ENCODE measurements around the gene MYO1B.
"Not testable (repeated sequence)": the region's sequence is repeated elsewhere in the genome, so short reads cannot be mapped to it uniquely, and the experiment has no call there.

The MYO1B gene

DNA sequence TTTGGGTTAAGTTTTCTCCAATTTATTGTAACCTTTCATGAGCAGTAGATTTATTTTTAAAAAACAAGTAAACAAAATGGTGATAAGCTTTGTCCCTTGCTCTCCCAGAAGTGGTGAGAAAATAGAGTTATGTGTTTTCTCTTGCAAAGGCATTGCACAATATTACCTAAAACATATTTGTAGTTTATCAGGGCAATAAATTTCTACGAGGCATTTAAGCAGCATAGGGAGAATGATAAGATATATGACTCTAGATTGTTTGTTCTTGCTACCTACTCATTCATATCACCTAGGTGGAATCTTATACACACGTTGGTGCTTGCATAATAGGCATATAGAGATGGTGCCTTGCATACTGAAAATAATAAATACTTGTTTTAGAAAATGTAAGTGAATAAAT is 201.7 kb downstream of the MYO1B start:
- no peak for DNase-seq (ENCODE audit: low read depth in 1 of 2, low spot score in 1 of 2)

DNA sequence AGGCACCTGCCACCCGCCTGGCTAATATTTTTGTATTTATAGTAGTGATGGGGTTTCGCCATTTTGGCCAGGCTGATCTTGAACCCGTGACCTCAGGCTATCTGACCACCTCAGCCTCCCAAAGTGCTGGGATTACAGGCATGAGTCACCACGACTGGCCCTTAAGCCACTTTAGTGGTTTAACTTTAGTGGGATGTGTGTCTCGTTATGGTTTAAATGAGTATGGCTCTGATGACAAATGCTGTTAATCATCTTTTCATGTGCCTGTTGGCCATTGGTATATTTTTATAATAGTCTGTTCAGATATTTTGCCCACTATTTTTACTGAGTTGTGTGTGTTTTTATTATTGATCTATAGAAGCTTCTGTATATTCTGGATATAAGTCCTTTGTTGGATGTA is 205.9 kb downstream of the MYO1B start:
- no peak for DNase-seq (ENCODE audit: low read depth in 1 of 2, low spot score in 1 of 2)

DNA sequence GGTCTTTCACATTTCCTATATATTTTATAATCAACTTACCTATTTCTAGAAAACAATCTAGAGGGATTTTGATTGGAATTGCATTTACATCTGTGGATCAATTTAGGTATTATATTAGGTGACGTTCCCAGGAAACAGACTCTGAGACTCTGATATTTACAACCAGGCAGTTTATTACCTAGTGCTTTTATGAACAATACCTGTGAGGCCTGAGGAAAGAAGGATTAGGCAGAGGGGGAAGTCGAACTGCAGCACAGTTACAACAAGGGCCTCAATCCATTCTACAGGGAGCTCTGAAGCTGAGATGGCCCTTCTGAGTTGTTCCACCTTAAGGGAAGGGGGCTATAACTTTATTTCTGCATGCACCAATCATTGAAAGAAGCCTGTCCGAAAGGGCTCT is 206.9 kb downstream of the MYO1B start:
- DNase-seq (ENCODE audit: low read depth in 1 of 2, low spot score in 1 of 2), result no peak

DNA sequence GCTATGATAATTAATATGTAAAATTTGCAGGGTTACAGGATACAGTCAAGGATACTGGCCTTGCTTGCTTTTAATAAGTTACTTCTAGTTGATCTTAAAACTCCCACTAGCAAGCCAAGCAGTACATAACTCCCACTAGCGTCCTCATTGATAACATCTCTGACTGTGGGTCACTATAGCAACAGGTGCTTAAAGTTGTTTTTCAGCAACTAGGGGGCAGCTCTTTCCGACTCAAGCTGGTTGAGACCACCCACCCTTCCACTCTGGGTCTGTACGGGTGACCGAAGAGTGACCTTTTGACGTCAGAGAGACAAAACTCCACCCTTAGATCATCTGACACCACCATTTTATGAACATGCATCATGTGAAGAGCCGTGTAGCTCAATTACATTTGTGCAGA is 208.6 kb downstream of the MYO1B start:
- no peak for DNase-seq (ENCODE audit: low read depth in 1 of 2, low spot score in 1 of 2)

DNA sequence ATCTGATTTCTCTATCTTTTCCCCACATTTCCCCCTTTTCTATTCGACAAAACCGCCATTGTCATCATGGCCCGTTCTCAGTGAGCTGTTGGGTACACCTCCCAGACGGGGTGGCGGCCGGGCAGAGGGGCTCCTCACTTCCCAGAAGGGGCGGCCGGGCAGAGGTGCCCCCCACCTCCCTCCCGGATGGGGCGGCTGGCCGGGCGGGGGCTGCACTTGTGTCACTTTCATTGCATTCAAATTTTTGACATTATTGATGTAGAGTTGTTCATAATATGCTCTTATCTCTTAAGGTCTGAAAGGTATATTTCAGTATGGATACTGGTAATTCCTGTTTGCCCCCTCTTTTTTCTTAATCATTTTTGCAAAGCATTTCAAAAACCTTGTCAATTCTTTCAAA is 211.3 kb downstream of the MYO1B start:
- not testable (repeated sequence) for DNase-seq (ENCODE audit: low read depth in 1 of 2, low spot score in 1 of 2)

DNA sequence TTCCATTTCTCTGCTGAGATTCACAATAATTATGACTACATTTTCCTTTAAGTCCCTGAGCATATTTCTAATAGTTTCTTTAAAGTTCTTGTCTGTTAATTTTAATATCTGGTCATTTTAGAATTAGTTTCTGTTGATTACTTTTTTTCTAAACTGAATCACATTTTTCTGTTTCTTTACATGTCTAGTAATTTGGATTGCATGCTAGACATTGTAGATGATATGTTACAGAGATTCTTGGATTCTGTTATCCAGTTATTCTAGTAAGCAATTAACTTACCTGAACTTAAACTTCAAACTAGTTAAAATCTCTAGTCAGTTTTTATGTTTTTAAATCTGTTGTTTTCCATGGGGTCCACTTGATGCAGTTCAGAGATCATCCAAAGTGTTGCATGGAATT is 214.0 kb downstream of the MYO1B start:
- no peak for DNase-seq (ENCODE audit: low read depth in 1 of 2, low spot score in 1 of 2)

DNA sequence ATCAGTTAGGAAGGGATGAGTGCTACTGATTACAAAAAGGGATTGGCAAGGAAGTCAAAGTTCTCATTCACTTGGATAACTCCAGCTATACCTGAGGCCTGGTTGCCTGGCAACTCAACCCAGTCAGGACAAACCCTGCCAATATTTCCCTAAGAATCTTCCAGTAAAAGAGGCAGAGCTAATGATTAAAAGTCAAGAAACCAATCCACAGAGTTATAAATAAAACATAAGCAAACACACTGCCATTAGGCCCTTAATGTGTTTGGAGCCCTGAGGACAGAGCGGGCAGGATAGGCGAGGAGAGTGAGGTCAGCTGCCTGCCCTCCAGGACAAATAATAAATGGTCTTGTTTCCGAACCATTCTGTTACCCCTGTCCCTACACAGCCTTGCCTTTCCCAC is 217.2 kb downstream of the MYO1B start:
- no peak for DNase-seq (ENCODE audit: low read depth in 1 of 2, low spot score in 1 of 2)

DNA sequence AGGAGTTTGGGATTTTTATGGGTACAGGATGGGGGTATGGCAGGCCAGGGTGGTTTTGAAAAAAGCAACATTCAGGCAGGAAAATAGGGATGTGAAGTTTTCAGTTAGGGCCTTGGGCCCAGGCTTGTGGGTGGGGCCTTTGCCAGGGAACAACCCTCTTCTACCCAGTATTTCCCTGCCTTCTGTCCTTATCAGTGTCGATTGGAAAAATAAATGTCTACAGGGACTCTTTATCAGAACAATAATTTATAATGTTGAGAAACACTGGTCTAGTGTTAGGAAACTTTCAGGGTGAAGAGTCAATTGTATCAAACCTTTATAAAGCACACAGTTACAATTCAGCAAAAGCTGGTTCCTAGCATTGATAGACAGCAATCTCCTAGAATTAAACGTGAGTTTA is 218.6 kb downstream of the MYO1B start:
- no peak for DNase-seq (ENCODE audit: low read depth in 1 of 2, low spot score in 1 of 2)

DNA sequence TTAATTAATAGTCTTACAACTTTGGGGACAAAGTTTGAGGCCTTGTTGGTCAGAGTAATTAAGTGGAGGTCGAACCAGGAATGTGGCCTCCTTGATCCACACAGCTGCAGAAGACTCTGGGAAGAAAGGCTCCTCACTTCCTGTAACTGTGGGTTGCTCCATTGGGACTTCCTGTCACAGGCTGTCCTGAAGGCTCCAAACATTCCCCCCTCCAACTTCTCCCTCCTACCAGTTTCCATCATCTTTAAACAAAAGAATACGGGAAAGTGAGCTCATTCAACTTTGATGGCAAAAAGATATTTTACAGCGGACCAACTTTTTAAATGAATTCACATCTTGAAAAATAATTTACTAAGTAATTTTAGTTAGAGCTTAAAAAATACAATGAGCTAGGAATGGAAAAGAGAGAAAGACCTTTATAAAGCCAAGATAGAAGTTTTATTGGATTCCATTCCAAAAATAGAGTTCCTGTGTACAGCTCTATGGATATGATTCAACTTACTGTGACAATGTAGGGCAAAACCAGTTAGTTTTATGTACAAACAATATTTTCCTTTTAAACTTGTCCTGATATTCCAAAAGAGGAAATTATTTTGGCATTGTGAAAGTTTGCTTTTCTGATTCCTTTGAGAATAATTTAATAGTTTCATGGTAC is 220.7 kb downstream of the MYO1B start:
- DNase-seq (ENCODE audit: low read depth in 1 of 2, low spot score in 1 of 2), result no peak

DNA sequence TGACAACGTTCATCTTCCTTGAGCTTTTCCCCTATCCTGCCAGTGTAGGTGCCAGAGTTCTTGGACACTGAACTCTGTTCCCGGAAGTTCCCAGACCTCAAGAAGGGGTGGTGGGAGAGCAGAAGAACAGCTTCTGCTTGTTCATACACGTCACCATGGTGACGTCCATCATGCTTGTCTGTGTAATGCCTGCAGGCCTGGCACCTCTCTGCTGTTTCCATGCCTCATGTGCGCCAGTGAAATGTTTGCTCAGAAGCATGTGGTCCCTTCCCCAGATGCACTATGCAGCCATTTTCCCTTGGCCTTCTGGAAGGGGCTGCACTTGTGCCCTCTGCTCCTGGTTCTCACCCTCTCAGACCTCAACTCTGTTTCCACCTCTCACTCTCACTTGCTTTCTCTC is 221.9 kb downstream of the MYO1B start:
- DNase-seq (ENCODE audit: low read depth in 1 of 2, low spot score in 1 of 2), result no peak

DNA sequence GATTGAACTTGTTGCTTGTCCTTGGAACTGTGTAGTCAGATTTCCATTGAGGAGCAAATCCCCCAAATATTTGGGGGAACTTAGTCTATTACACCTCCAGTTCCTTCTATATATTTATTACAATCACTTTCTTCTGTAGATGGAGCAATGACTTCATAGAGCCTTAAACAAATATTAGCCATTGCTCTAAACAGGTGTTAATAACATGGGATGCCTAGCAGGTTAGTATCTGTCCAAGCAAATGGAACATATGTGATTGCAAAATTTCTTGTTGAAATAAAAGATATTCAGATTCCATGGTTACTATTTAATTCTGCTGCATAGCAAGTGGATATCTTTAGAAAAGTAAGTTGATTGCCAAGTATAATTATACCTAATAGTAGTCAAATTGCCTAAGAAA is 225.1 kb downstream of the MYO1B start:
- no peak for DNase-seq (ENCODE audit: low read depth in 1 of 2, low spot score in 1 of 2)

DNA sequence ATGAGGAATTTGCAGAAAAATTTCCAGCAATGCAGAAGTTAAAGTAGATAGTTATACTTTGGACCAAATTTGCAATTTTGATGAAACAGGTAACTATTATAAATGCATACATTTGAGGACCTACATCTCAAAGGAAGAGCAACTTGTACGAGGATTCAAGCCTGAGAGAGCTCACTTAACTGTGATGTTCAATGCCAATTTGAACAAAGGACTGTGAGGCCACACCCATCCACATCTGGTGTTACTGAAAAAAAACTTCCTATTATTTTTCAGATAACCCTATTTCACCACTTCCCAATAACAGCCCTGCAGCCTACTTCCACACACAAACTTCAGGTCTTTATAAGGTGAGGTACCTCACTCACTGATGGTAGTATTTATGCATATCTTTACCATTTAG is 229.3 kb downstream of the MYO1B start:
- DNase-seq (ENCODE audit: low read depth in 1 of 2, low spot score in 1 of 2), result no peak
